H54 (cell line): ENCODE results near the gene EHHADH.
"Not testable (repeated sequence)": the region's sequence is repeated elsewhere in the genome, so short reads cannot be mapped to it uniquely, and the experiment has no call there.

Experiments
- DNase-seq: peaks from one replicate; pipeline ENCODE4 v3.0.0; 2011; ENCODE audit warnings: low spot score, mixed read lengths; ENCODE audit not compliant: insufficient read length
- FAIRE-seq: peaks from 3 replicates; lab custom pipeline; 2011; peaks lifted over from hg19 to GRCh38; lab: Jason Lieb, UNC
- POLR2A ChIP-seq: IDR thresholded peaks from 2 replicates; pipeline ENCODE4 v1.6.1; 2011; ENCODE audit warnings: low read depth, mild to moderate bottlenecking, low read length

Gene EHHADH

GRCh38 chr3:185253645-185254410, at the start of gene EHHADH:
Gene EHHADH (minus strand): TSS chr3:185254049. CDS start chr3:185254022, 27 bp downstream.
- TF ChIP-seq POLR2A, result peak; percentile 66
- DNase-seq (peak; percentile 62), FAIRE-seq (peak; percentile 20)

- DNase-seq, FAIRE-seq: not testable (repeated sequence)
Measured at GRCh38 chr3:185299918-185300426, 46.1 kb upstream of the EHHADH start.

- no peak for TF ChIP-seq POLR2A
- FAIRE-seq (no peak), DNase-seq (no peak)
Measured at GRCh38 chr3:185297867-185298266, 44.0 kb upstream of the EHHADH start.

DNA sequence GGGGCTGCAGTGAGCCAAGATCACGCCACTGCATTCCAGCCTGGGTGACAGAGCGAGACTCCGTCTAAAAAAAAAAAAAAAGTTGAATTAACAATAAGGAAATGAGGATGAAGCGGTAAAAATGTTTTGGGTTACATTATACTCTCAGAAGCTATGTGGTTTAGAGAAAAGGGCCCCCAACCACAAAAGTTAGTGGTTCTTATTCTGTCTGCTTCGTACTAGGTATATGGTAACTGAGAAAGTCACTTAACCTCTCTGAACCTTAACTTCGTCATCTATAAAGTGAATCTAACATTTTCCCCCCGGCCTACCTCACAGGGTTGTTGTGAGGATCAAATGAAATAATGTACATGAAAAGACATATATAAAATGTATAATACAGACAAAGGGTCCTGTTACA, 38.4 kb upstream of the EHHADH start:
- FAIRE-seq, result no peak
- DNase-seq, result no peak
- no peak for TF ChIP-seq POLR2A

- peak; percentile 67 for FAIRE-seq
- no peak for TF ChIP-seq POLR2A
- DNase-seq, result no peak
Measured at GRCh38 chr3:185290266-185290665, 36.4 kb upstream of the EHHADH start.

DNA sequence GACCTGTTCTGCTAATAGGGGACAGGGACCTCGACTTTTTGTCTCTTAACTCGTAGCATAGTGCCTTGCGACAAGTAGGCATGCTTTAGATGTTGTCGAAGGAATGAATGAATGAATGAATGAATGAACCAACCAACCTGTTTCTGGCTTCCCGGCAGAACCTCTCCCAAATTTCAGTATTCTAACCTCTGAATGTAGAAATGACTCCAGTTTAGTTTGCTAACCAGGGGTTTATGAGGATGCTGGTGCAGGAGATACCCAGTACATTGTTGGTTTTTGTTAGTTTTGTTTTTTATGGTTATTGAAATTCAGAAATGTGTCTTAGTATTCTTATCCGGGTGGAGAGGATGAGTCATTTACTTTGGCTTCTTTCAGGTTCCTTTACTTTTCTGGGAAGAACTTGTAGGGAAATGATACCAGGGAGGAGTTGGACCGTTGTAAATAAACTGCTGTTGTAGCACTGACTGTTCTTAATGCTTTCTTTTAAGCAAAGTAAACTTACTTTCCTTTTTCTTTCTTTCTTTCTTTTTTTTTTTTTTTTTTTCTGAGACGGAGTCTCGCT, 29.6 kb upstream of the EHHADH start:
- no peak for DNase-seq
- no peak for TF ChIP-seq POLR2A
- peak; percentile 90 for FAIRE-seq

DNA sequence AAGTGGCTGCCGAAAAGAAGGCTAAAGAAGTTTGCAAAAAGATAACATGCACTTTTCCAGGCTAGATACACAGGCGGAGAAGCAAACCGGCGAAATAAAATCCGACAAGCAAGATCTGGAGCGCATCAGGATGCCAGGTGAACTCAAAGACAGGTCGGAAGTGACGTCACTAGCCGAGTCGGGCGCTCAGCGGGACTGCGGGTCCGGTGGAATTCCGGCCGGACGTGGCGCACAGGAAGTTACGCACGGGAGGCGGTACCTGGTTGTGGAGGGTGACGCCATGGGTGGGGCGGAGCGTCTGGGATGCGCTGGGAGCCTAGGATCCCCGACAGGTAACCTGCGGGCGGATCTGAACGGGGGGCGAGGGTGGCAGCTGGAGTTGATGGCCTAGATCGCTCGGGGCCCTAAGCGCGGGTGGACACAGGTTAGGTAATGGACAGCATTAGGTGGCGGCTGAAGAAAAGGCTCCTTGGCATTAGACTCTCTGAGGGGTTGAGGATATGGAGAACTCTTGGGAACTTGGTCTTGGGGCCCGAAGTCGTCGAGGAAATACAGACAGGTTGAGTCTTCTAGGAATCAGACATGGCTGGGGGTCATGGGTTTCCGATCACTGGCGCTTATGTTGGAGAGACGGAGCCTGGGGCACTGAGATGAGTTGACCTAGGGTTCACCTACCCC, 29.0 kb upstream of the EHHADH start:
- DNase-seq (peak; percentile 90), FAIRE-seq (peak; percentile 100)
- TF ChIP-seq POLR2A, result peak; percentile 61; the same call in 1 of the 2 replicates

DNA sequence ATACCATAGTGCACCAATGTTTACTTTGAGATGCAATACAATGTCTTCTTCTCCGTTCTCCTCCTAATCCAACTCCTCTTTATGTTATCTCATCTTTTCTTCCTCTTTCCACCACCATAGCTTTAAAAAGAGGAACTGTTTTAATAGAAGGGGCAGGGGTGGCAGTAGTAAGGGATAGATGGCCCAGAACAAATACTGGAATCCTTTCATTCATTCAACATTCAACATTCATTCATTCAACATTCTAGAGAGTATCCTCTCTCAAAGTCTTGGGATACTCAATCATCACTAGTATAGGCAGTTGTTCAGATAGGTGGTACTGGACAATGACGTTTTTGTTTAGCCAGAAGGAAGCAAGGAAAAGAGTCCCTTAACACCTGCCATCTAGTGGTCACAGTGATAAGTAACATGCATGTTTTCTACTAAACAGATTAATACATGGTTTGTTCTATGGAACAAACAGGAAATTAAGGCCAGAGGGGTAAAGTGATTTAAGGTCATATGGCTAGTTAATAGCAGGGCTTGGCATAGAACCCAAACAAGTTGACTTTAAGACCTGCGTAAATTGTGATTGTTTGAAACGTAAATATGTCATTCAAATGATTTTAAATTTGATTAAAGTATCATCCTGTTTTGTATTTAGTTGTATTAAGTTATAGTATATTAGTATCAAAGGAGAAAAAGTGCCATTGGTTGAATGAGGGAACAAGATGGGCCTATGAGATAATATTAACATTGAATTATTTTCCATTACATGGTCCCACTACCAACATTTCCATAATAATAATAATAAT, 26.9 kb upstream of the EHHADH start:
- peak; percentile 42 for DNase-seq
- FAIRE-seq, result peak; percentile 98
- no peak for TF ChIP-seq POLR2A

DNA sequence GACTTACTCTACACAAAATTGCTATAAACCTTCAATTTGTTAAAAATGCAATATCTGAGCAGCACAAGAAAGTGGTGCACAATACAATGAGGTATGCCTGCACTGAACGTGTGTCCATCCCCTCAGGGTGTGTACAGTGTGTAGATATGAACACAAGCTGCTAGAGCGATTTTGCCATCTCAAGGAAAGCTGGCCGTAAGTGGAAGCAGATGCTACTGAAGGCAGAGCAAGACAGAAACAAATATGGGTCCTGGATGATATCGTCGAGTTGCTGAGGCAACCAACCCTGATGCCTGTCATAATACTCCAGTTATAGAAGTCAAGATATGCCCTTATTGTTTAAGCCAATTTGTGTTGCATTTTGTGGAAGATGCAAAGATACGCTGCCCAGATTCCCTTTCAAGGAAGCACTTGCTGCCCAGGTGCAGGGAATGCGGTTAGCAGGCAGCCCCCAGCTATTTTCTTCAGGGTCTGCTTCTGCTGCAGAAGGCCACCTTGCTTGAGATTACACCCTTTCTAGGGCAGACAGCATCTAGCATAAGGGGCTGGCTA, 25.8 kb upstream of the EHHADH start:
- FAIRE-seq, result peak; percentile 50
- no peak for TF ChIP-seq POLR2A
- no peak for DNase-seq

GRCh38 chr3:185276415-185276814, 22.6 kb upstream of the EHHADH start:
- TF ChIP-seq POLR2A, result no peak
- no peak for FAIRE-seq

DNA sequence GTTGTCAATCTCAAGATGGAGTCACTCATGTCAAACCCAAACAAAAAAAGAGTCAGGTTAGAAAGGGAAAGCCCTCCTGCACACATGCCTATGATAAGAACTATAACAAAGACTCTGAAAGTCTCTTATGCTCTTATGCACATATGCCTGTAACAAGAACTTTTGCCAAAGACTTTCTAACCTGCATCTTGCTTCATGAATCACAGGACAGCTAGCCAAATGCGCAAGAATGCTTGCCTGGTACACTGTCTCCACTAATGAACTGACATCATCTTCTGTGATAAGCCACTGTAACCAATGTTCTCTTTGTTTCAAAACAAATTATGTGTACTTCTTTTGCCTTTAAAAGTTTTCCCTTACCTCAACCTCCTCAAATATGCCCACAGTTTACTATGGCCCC, 18.2 kb upstream of the EHHADH start:
- DNase-seq (no peak), FAIRE-seq (no peak)

More at GRCh38 chr3:185276415-185276814, 22.6 kb upstream of the EHHADH start:
- DNase-seq, result no peak

DNA sequence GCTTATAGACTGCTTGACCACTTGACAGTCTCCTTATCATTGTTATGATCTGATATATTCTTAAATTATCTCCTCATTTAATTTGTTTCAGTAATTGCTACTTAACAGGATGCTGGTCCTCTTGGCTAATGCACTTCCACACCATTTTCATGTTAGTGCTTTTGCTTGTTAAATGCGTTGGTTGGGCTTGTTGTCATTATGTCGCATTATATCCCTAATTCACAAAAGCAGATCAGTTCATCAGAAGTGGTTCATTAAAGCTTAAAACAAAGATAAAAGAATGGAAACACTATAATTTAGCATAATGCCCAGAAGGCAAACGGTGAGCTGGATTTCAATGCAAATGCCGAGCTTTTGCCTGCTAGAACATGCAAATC, 17.1 kb upstream of the EHHADH start:
- FAIRE-seq (no peak), DNase-seq (no peak)
- TF ChIP-seq POLR2A, result no peak

More for the DNA sequence above, 18.2 kb upstream of the EHHADH start:
- TF ChIP-seq POLR2A, result no peak

- no peak for DNase-seq
- TF ChIP-seq POLR2A, result no peak
- peak; percentile 80 for FAIRE-seq
Measured at GRCh38 chr3:185270262-185270955, 16.6 kb upstream of the EHHADH start.
